WI38 (cell line): Measurements from ENCODE around the gene TTC28.

Experiments
- H3K4me3 ChIP-seq: 2 replicates; pipeline ENCODE4 v1.5.1; 2011; ENCODE audit warnings: low read depth, mild to moderate bottlenecking, control low read depth, low read length
- CTCF ChIP-seq: IDR thresholded peaks from 2 replicates; pipeline ENCODE4 v1.5.1; 2012; ENCODE audit warnings: low read depth, mild to moderate bottlenecking, control low read depth, low read length

Gene TTC28

GRCh38 chr22:28424427-28425080 lies 255.1 kb downstream of the TTC28 start:
- no peak for TF ChIP-seq CTCF

GRCh38 chr22:28419919-28420318 lies 259.7 kb downstream of the TTC28 start:
- no peak for TF ChIP-seq CTCF
- no peak overlapping the region for H3K4me3 ChIP-seq

More at GRCh38 chr22:28424427-28425080, 255.1 kb downstream of the TTC28 start:
- no peak overlapping the region for H3K4me3 ChIP-seq

- no peak for TF ChIP-seq CTCF
- no peak overlapping the region for H3K4me3 ChIP-seq
Observed at GRCh38 chr22:28418008-28418407, 261.6 kb downstream of the TTC28 start.

GRCh38 chr22:28417431-28417830 lies 262.2 kb downstream of the TTC28 start:
- no peak for TF ChIP-seq CTCF
- H3K4me3 ChIP-seq: no peak overlapping the region

- H3K4me3 ChIP-seq: no peak overlapping the region
- no peak for TF ChIP-seq CTCF
Observed at GRCh38 chr22:28414913-28415312, 264.7 kb downstream of the TTC28 start.

- no peak overlapping the region for H3K4me3 ChIP-seq
- TF ChIP-seq CTCF: no peak
Observed at GRCh38 chr22:28413612-28414399, 265.8 kb downstream of the TTC28 start.

GRCh38 chr22:28412109-28412508 lies 267.5 kb downstream of the TTC28 start:
- TF ChIP-seq CTCF: no peak
- H3K4me3 ChIP-seq: no peak overlapping the region
